Measurements from ENCODE around the gene CREB5. TPM values are rescaled to one million over a fixed set of nuclear protein-coding genes. Genes with fewer than 3 reads are reported as not detected.

Gene CREB5
- polyA plus RNA-seq, 4 donors = 5.7 to 17.0 (median 8.4) TPM

DNA sequence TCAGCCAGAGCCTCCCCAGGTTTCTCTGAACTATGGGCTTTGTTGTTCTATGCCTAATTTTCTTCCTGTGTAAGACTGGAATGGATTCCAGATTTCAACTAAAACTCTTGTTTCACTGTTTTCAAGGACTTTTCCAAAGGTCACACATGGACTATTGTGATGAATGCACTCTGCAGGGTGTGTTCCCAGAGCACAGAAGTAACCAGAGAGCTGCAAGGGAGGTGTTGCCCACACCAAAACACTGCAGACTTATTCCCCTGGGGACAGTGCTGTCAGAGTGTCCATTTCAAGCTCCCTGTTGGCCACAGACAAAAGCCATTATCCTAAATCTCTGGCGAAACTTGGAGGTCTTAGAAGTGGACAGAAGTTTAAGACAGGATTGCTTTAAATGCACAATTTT, 314.2 kb downstream of the CREB5 start:
- no peak for DNase-seq (ENCODE audit: low read depth in 4 of 4, low spot score in 2 of 4)

DNA sequence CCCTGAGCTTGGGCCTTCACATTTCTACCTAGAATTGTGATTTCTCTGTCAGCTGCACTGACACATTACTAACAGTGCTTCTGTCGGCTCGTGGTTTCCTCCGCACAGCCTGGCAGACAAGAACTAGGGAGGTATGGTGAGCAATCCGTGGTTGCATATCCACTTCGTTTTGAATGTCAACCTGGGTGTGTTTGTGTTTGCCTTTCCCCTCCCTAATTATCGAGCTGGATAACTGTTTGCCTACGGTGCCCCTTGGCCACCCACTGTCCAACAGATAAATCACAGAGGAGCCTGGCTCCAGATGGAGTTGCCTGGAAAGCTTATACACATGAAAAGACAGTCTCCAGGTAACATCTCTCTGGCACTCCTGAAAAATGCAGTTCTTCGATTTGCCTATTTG, 317.0 kb downstream of the CREB5 start:
- DNase-seq (ENCODE audit: low read depth in 4 of 4, low spot score in 2 of 4) = no peak

DNA sequence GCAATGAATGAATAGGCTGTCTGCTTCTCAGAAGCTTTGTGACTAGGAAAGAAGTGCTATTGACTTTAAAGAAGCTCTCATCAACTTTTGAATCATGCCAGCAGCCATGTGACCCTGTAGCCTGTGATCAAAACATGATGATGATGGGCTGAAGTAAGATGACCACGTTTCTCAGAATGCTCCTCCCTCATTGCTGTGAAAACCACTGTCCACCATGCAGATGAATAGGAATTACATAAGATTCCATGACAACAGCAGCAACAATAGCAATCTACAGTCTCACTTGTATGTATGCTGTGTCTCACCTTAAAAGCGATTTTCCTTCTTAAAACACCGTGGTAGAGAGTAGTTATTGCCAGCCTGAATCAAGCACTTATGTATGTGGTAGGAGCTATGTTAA, 317.4 kb downstream of the CREB5 start:
- DNase-seq (ENCODE audit: low read depth in 4 of 4, low spot score in 2 of 4) = no peak

GRCh38 chr7:28731092-28731658, 318.9 kb downstream of the CREB5 start:
- DNase-seq (ENCODE audit: low read depth in 4 of 4, low spot score in 2 of 4) = no peak

GRCh38 chr7:28732071-28732869, 320.0 kb downstream of the CREB5 start:
- DNase-seq (ENCODE audit: low read depth in 4 of 4, low spot score in 2 of 4) = no peak

DNA sequence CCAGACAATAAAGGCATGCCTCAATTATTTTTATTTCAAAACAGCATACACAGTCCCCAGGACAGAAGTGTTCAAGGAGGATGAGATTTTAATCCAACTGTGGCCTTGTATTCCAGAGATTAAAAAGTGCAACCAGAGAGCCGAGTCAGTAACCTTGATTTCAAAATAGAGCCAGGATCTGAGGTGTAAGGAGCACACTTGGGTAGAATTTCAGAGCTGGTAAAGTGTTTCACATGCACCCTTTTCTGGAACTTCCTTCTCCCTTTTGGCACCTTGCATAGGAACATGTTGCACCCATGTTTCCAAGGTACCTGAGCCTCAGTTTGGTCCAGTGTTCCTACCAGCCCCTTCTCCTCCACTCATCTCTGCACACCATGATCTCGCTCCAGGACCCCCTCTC, 320.7 kb downstream of the CREB5 start:
- no peak for DNase-seq (ENCODE audit: low read depth in 4 of 4, low spot score in 2 of 4)

DNA sequence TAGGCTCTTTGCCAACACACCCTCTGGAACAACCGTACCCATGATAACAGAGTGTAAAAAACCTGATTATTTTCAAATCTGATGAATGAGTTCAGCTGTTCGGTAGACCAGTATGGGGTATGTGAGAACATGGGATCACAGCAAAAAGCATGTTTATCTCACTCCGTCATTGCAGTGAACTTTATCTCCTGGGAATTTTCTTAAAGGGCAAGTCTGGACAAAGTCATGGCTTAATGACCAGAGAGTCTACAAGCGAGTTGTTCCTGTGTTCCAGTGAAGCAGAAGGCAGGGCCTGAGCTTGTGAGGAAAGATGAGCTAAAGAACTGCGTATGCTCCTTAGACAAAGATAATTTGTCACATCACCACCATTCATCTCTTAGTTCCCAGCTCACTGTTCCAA, 326.1 kb downstream of the CREB5 start:
- no peak for DNase-seq (ENCODE audit: low read depth in 4 of 4, low spot score in 2 of 4)

- DNase-seq (ENCODE audit: low read depth in 4 of 4, low spot score in 2 of 4) = no peak
Observed at GRCh38 chr7:28739128-28739527, 326.8 kb downstream of the CREB5 start.

- no peak for DNase-seq (ENCODE audit: low read depth in 4 of 4, low spot score in 2 of 4)
Observed at GRCh38 chr7:28739826-28740225, 327.5 kb downstream of the CREB5 start.

- DNase-seq (ENCODE audit: low read depth in 4 of 4, low spot score in 2 of 4) = no peak
Observed at GRCh38 chr7:28744951-28745350, 332.6 kb downstream of the CREB5 start.

GRCh38 chr7:28745351-28745750, 333.0 kb downstream of the CREB5 start:
- DNase-seq (ENCODE audit: low read depth in 4 of 4, low spot score in 2 of 4) = no peak

DNA sequence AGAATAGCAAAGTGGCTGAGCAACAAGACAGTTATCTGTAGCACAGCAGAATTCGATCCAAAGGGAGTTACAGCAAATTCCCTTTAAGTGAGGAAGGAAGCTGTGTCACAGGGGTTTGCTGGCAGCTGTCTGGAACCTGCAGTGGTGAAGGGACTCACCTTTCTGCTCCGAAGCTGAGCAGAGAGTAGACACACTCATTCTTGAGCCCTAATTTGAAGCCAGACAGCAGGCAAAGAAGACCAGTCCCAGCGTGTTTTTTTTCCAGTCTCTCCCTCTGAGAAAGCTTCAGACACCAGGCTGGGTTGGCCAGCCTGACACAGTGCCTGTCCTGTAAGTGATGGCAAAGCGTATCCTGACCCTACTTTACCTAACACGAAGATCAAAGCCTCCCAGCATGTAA, 335.1 kb downstream of the CREB5 start:
- no peak for DNase-seq (ENCODE audit: low read depth in 4 of 4, low spot score in 2 of 4)

- DNase-seq (ENCODE audit: low read depth in 4 of 4, low spot score in 2 of 4) = no peak
Observed at GRCh38 chr7:28747854-28748253, 335.5 kb downstream of the CREB5 start.

- DNase-seq (ENCODE audit: low read depth in 4 of 4, low spot score in 2 of 4) = no peak
Observed at GRCh38 chr7:28748346-28748745, 336.0 kb downstream of the CREB5 start.

DNA sequence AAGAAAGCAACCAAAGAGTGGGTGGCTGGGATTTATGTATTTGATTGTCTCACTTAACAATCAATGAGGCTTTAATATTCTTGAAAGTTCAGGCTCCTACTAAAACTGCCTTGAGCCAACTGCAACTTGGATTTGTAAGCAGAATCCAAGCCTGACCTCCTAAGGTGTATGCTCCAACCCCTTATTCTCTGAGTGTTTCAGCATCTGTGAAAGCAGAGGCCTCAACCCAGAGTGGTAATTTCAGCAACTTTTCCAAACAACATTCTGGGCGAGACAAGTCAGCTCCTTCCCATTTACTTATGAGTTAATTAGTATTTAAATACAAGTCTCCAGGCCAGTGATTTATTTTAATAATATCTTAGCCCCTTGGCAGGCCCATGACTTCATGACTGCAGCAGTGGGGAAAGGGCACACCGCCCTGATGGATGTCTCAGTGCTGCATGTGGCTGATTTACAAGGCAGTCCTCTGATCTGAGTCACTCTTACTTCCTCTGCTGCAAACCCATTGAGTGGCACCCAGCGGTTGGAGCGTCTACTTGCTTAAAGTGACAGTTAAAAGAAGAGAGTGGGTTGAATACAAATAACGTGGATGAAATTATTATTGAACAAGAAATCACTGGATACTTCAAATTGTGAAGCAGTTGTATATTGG, 336.7 kb downstream of the CREB5 start:
- DNase-seq (ENCODE audit: low read depth in 4 of 4, low spot score in 2 of 4) = no peak

DNA sequence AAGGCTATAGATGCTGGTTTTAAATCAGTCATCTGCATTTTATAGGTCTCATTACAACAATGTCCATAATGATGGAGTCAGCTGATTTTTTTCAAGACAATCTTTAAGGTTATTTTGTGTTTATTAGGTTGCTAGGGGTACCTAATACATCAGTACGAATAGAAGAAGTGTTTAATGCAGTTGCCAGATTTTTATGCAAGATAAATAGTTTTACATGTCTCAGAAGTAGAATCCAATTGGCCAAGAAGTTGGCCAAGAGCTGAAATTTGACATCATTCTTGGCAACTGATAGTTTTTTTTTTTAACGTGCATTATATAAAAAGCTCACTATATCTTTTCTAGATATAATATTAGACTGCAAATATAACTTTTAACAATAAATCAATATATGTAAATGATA, 337.3 kb downstream of the CREB5 start:
- DNase-seq (ENCODE audit: low read depth in 4 of 4, low spot score in 2 of 4) = no peak

DNA sequence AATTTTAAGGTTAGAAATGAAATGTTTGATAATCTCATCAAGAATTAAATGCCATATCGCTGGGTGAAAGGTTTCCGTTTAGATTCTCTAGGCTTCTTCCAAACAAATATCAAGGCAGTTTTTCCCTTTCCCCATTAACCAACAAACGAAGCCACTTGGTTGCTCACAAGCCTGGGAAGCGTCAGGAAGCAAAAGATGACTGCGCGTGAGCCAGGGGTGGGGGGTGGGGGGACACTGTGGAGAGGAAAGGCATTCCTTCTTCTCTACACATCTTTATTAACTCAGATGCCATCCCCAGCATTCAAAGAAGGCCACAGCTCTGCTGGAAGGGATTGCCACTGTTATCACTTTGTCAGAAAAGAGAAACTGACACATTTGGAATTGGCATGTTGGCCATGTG, 338.7 kb downstream of the CREB5 start:
- no peak for DNase-seq (ENCODE audit: low read depth in 4 of 4, low spot score in 2 of 4)

- DNase-seq (ENCODE audit: low read depth in 4 of 4, low spot score in 2 of 4) = no peak
Observed at GRCh38 chr7:28753613-28754012, 341.3 kb downstream of the CREB5 start.

DNA sequence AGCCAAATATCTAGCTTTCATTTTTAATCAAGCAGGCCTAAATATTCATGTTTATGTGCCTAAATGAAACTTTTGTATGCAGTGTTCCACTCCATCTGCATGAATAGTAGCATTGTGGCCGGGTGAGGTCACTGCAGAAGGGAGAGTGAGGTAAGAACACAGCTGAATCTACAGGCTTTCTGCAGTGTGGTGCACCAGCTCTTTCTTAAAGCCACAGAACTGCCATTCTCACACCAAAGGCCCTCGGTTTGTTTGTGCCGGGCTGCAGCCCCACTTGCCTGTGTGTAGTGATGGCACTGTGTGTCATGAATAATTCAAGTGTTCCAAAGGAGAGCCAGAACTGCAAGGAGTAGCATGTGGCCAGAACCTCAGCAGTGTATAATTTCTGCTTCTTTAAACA, 341.7 kb downstream of the CREB5 start:
- no peak for DNase-seq (ENCODE audit: low read depth in 4 of 4, low spot score in 2 of 4)

DNA sequence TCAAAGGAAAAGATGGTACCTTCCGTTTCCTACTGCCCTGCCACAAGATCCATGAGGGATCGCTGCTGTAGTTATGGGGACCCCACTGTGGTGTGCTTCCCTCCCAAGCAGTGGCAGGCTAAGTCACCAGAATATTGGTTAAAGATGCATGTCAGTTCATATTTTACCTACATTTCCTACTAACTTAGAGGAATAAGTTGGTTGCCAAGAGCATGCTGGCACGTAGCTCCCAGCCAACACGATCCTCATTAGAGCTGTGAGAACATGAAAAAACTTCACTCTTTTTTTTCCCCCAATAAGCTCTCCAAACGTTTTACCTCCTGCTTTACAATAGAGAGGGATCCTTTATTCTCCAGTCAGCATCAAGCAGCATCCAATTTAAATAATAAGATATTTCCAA, 342.1 kb downstream of the CREB5 start:
- no peak for DNase-seq (ENCODE audit: low read depth in 4 of 4, low spot score in 2 of 4)

DNA sequence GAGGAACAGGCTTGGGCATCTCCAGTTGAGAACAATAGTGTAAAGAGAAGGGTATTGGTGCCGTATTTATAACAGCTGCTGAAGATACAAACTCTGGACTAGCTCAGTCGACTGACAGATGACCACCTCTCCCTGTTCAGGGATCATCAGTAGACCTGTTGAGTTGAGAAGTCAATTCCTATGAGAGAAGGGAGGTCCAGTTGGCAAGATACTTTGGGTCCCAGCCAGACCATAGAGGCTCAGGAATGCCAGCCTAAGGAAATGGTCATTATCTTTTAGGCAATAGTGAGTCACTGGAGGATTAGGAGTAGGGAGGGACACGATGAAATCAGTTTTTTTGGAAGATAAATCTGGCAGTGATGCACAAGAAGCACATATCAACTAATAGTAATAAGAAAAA, 342.9 kb downstream of the CREB5 start:
- DNase-seq (ENCODE audit: low read depth in 4 of 4, low spot score in 2 of 4) = no peak

DNA sequence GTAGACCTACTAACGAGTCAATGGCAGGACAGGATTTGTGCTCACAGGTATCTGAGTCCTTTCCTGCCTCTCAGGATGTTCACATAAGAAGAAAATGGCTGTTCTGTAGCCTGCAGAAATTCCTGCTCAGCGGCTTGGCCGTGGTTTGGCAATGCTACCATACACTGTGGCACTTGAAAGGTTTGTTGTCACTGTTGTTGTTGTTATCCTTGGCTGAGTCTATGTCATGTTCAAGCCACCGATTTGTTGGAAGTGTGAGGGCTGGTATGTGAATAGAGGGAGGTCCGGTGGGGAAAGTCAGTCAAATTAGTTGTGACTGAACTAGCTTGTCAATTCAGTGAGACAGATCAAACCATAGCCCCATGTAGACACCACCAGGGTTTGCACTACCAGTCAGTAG, 345.9 kb downstream of the CREB5 start:
- DNase-seq (ENCODE audit: low read depth in 4 of 4, low spot score in 2 of 4) = no peak
